Measurements from ENCODE around the gene RAI1.

RAI1 gene

DNA sequence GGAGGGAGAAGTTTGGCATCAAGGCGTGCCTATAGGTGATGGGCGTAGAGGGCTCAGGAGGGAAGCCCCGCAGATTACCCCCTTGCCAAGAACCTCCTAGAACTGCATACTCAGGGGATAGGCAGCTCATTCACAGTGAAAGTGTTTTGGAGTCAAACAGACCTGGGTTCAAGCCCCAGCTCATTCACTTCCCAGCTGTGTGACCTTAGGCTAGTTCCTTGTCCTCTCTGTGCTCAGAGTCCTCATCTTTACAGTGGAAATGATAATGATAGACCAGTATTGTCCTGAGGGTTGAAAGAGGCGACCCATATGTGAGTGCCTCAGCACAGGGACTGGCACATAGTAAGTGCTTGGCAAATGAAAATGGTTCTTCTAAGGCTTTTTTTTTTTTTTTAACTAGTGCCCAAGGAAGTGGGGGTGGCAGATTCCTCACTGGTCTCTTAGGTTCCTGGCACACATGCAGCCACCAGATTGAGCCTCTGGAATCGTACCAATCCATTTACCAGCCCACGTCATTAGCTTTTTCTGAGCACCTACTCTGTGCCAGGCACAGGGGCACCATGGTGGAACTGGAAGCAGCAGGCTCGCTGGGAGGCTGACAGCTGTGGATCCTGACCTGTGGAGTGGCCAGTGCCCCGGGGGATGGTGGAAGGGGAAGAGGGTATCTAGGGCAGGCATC, 79.8 kb downstream of the RAI1 start:
- H3K18ac ChIP-seq (ENCODE audit: low read length): no peak overlapping the region
- H3K36me3 ChIP-seq (ENCODE audit: control insufficient read depth, insufficient read depth, low read length): no peaks in the 10 kb centered on the region
- H4K8ac ChIP-seq (ENCODE audit: low read depth, low read length): no peak overlapping the region
- no peaks in the 10 kb centered on the region for H3K79me2 ChIP-seq (ENCODE audit: control insufficient read depth, insufficient read depth, low read length)
- no peaks in the 10 kb centered on the region for H3K79me1 ChIP-seq (ENCODE audit: low read length)
- no peak overlapping the region for H2AK5ac ChIP-seq (ENCODE audit: low read length)
- H2BK15ac ChIP-seq (replicated peaks; ENCODE audit: low read depth): no peak overlapping the region
- H3K27ac ChIP-seq (ENCODE audit: low read depth, low read length): no peak overlapping the region
- no peak overlapping the region for H4K5ac ChIP-seq (ENCODE audit: low read length)
- WGBS (ENCODE audit: extremely low coverage, insufficient coverage, low lambda C conversion rate): no CpG with 5 or more reads among the region's 8 CpGs
- no peak overlapping the region for H3K4ac ChIP-seq (ENCODE audit: low read depth, low read length)
- no peak overlapping the region for H2BK120ac ChIP-seq (ENCODE audit: low read depth, low read length)
- H3K4me1 ChIP-seq (ENCODE audit: control insufficient read depth, low read depth, low read length): no peaks in the 10 kb centered on the region
- H3K4me3 ChIP-seq (ENCODE audit: low read length): no peak overlapping the region
- DNase-seq: no peak
- no peak overlapping the region for H2BK5ac ChIP-seq (ENCODE audit: low read length)
- H3K27me3 ChIP-seq (ENCODE audit: insufficient read depth, low read length, poor library complexity): no peaks in the 10 kb centered on the region
- H3K23ac ChIP-seq (ENCODE audit: low read length): no peak overlapping the region
- H3K4me2 ChIP-seq (ENCODE audit: low read length): no peak overlapping the region
- no peak overlapping the region for H3K9ac ChIP-seq (ENCODE audit: low read length)
- no peak overlapping the region for H3K56ac ChIP-seq (ENCODE audit: low read length)

- no peaks in the 10 kb centered on the region for H3K4me1 ChIP-seq (ENCODE audit: control insufficient read depth, low read depth, low read length)
- H3K27ac ChIP-seq (ENCODE audit: low read depth, low read length): no peak overlapping the region
- H3K27me3 ChIP-seq (ENCODE audit: insufficient read depth, low read length, poor library complexity): no peaks in the 10 kb centered on the region
- no peak overlapping the region for H2BK120ac ChIP-seq (ENCODE audit: low read depth, low read length)
- DNase-seq: no peak
- no peak overlapping the region for H4K5ac ChIP-seq (ENCODE audit: low read length)
- no peaks in the 10 kb centered on the region for H3K79me1 ChIP-seq (ENCODE audit: low read length)
- no peaks in the 10 kb centered on the region for H3K36me3 ChIP-seq (ENCODE audit: control insufficient read depth, insufficient read depth, low read length)
- H2BK5ac ChIP-seq (ENCODE audit: low read length): no peak overlapping the region
- no peak overlapping the region for H3K4ac ChIP-seq (ENCODE audit: low read depth, low read length)
- no peak overlapping the region for H2AK5ac ChIP-seq (ENCODE audit: low read length)
- no peak overlapping the region for H3K9ac ChIP-seq (ENCODE audit: low read length)
- H3K56ac ChIP-seq (ENCODE audit: low read length): no peak overlapping the region
- H2BK15ac ChIP-seq (replicated peaks; ENCODE audit: low read depth): no peak overlapping the region
- H3K4me2 ChIP-seq (ENCODE audit: low read length): no peak overlapping the region
- H3K79me2 ChIP-seq (ENCODE audit: control insufficient read depth, insufficient read depth, low read length): no peaks in the 10 kb centered on the region
- H3K4me3 ChIP-seq (ENCODE audit: low read length): no peak overlapping the region
- no peak overlapping the region for H3K18ac ChIP-seq (ENCODE audit: low read length)
- WGBS (ENCODE audit: extremely low coverage, insufficient coverage, low lambda C conversion rate): no CpG with 5 or more reads among the region's 11 CpGs
- no peak overlapping the region for H4K8ac ChIP-seq (ENCODE audit: low read depth, low read length)
- H3K23ac ChIP-seq (ENCODE audit: low read length): no peak overlapping the region
These were observed 80.9 kb downstream of the RAI1 start for GRCh38 chr17:17761894-17762743.

- Histone ChIP-seq H3K9ac (ENCODE audit: low read length) (no peak overlapping the region), H3K4me1 (ENCODE audit: control insufficient read depth, low read depth, low read length) (no peaks in the 10 kb centered on the region), H3K56ac (ENCODE audit: low read length) (no peak overlapping the region), H3K18ac (ENCODE audit: low read length) (no peak overlapping the region), H3K27ac (ENCODE audit: low read depth, low read length) (no peak overlapping the region), H3K23ac (ENCODE audit: low read length) (no peak overlapping the region), H3K27me3 (ENCODE audit: insufficient read depth, low read length, poor library complexity) (no peaks in the 10 kb centered on the region), H2BK5ac (ENCODE audit: low read length) (no peak overlapping the region), H4K8ac (ENCODE audit: low read depth, low read length) (no peak overlapping the region), H3K4me2 (ENCODE audit: low read length) (no peak overlapping the region), H3K4me3 (ENCODE audit: low read length) (no peak overlapping the region), H2BK15ac (replicated peaks; ENCODE audit: low read depth) (no peak overlapping the region), H2AK5ac (ENCODE audit: low read length) (no peak overlapping the region), H4K5ac (ENCODE audit: low read length) (no peak overlapping the region), H3K36me3 (ENCODE audit: control insufficient read depth, insufficient read depth, low read length) (no peaks in the 10 kb centered on the region), H3K4ac (ENCODE audit: low read depth, low read length) (no peak overlapping the region), H2BK120ac (ENCODE audit: low read depth, low read length) (no peak overlapping the region), H3K79me1 (ENCODE audit: low read length) (no peaks in the 10 kb centered on the region), H3K79me2 (ENCODE audit: control insufficient read depth, insufficient read depth, low read length) (no peaks in the 10 kb centered on the region)
- no peak for DNase-seq
- no CpG with 5 or more reads among the region's 5 CpGs for WGBS (ENCODE audit: extremely low coverage, insufficient coverage, low lambda C conversion rate)
These were observed 81.5 kb downstream of the RAI1 start for GRCh38 chr17:17762744-17763105.

DNA sequence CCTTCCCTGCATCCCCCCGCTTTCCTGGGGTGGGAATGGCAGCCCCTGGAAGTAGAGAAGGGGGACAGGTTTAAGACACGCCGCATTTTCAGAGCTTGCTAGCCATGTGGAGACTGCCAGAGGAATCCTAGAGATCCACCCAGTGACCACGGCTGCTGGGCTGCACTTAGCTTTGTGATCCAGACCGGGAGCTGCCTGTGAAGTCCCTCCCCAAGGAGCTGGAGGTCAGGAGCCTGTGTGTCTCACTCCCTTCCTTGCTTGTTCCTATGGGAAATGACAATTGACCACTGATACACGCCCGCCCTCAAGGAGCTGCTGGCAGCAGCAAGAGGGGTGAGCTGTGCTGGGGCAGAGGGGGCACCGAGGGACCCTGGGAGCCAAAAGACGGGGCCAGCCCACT, 81.9 kb downstream of the RAI1 start:
- Histone ChIP-seq H2BK5ac (ENCODE audit: low read length) (no peak overlapping the region), H3K79me2 (ENCODE audit: control insufficient read depth, insufficient read depth, low read length) (no peaks in the 10 kb centered on the region), H3K4me3 (ENCODE audit: low read length) (no peak overlapping the region), H3K4ac (ENCODE audit: low read depth, low read length) (no peak overlapping the region), H4K8ac (ENCODE audit: low read depth, low read length) (no peak overlapping the region), H2BK15ac (replicated peaks; ENCODE audit: low read depth) (no peak overlapping the region), H3K4me2 (ENCODE audit: low read length) (no peak overlapping the region), H3K36me3 (ENCODE audit: control insufficient read depth, insufficient read depth, low read length) (no peaks in the 10 kb centered on the region), H3K27me3 (ENCODE audit: insufficient read depth, low read length, poor library complexity) (no peaks in the 10 kb centered on the region), H3K23ac (ENCODE audit: low read length) (peak overlapping the region; percentile 68), H2BK120ac (ENCODE audit: low read depth, low read length) (no peak overlapping the region), H4K5ac (ENCODE audit: low read length) (no peak overlapping the region), H3K79me1 (ENCODE audit: low read length) (no peaks in the 10 kb centered on the region), H2AK5ac (ENCODE audit: low read length) (no peak overlapping the region), H3K4me1 (ENCODE audit: control insufficient read depth, low read depth, low read length) (no peaks in the 10 kb centered on the region), H3K9ac (ENCODE audit: low read length) (no peak overlapping the region), H3K18ac (ENCODE audit: low read length) (no peak overlapping the region), H3K56ac (ENCODE audit: low read length) (no peak overlapping the region), H3K27ac (ENCODE audit: low read depth, low read length) (no peak overlapping the region)
- WGBS (ENCODE audit: extremely low coverage, insufficient coverage, low lambda C conversion rate): no CpG with 5 or more reads among the region's 9 CpGs
- no peak for DNase-seq

GRCh38 chr17:17763734-17764133, 82.5 kb downstream of the RAI1 start:
- Histone ChIP-seq H3K36me3 (ENCODE audit: control insufficient read depth, insufficient read depth, low read length) (no peaks in the 10 kb centered on the region), H3K79me1 (ENCODE audit: low read length) (no peaks in the 10 kb centered on the region), H4K8ac (ENCODE audit: low read depth, low read length) (no peak overlapping the region), H3K4ac (ENCODE audit: low read depth, low read length) (no peak overlapping the region), H2BK5ac (ENCODE audit: low read length) (no peak overlapping the region), H2BK15ac (replicated peaks; ENCODE audit: low read depth) (no peak overlapping the region), H3K56ac (ENCODE audit: low read length) (no peak overlapping the region), H3K79me2 (ENCODE audit: control insufficient read depth, insufficient read depth, low read length) (no peaks in the 10 kb centered on the region), H2AK5ac (ENCODE audit: low read length) (no peak overlapping the region), H3K27me3 (ENCODE audit: insufficient read depth, low read length, poor library complexity) (no peaks in the 10 kb centered on the region), H3K4me2 (ENCODE audit: low read length) (no peak overlapping the region), H3K4me1 (ENCODE audit: control insufficient read depth, low read depth, low read length) (no peaks in the 10 kb centered on the region), H3K4me3 (ENCODE audit: low read length) (no peak overlapping the region), H3K23ac (ENCODE audit: low read length) (no peak overlapping the region), H2BK120ac (ENCODE audit: low read depth, low read length) (no peak overlapping the region), H3K9ac (ENCODE audit: low read length) (no peak overlapping the region), H3K27ac (ENCODE audit: low read depth, low read length) (no peak overlapping the region), H4K5ac (ENCODE audit: low read length) (no peak overlapping the region), H3K18ac (ENCODE audit: low read length) (no peak overlapping the region)
- no peak for DNase-seq
- WGBS (ENCODE audit: extremely low coverage, insufficient coverage, low lambda C conversion rate): no CpG with 5 or more reads among the region's 5 CpGs

Measured in mesendoderm (in vitro differentiated cells).